Calu3 (cell line): ENCODE data around the gene CABCOCO1. TPM values are rescaled to one million over a fixed set of nuclear protein-coding genes. Genes with fewer than 3 reads are reported as not detected.

Experiments
- BruUV-seq: library from RNA; stranded (reverse); fragments of 400-500 nt; replicated peaks from 2 replicates; lab custom pipeline; 2021; lab: Mats Ljungman, UMichigan
- CTCF ChIA-PET: fragments of 300-600 bp; sonication (Branson Sonifier 250); formaldehyde crosslinking; loops from one replicate; lab custom pipeline; 2022; ENCODE audit warnings: antibody characterized with exemption; lab: Charles Lee
- DNase-seq: peaks from one replicate; pipeline ENCODE4 v3.0.0; 2022
- H3K27ac Mint-ChIP-seq: one replicate; pipeline ENCODE4 v1.8.0; 2022; ENCODE audit warnings: mixed read lengths; ENCODE audit not compliant: unreplicated experiment
- H3K27me3 Mint-ChIP-seq: one replicate; pipeline ENCODE4 v1.8.0; 2022; ENCODE audit warnings: mixed read lengths; ENCODE audit not compliant: unreplicated experiment
- H3K36me3 Mint-ChIP-seq: one replicate; pipeline ENCODE4 v1.8.0; 2022; ENCODE audit warnings: mild to moderate bottlenecking, moderate library complexity, mixed read lengths; ENCODE audit not compliant: insufficient read depth, unreplicated experiment
- H3K4me1 Mint-ChIP-seq: one replicate; pipeline ENCODE4 v1.8.0; 2022; ENCODE audit warnings: mild to moderate bottlenecking, low read depth, mixed read lengths; ENCODE audit not compliant: unreplicated experiment
- H3K4me3 Mint-ChIP-seq: one replicate; pipeline ENCODE4 v1.8.0; 2022; ENCODE audit warnings: mild to moderate bottlenecking, low read depth, moderate library complexity, mixed read lengths; ENCODE audit not compliant: unreplicated experiment
- H3K9me3 Mint-ChIP-seq: one replicate; pipeline ENCODE4 v1.8.0; 2022; ENCODE audit warnings: low read depth, mixed read lengths; ENCODE audit not compliant: unreplicated experiment
- intact Hi-C: fragments of 100-400 bp; cut with micrococcal nuclease; formaldehyde crosslinking; loops from one replicate; pipeline ENCODE4 v1.10.0; 2022; ENCODE audit not compliant: unreplicated experiment
- total RNA-seq: library from RNA; stranded (reverse); gene quantifications from 2 replicates; pipeline ENCODE4 v1.2.3, GENCODE V29; 2022
- TF ChIP-seq, protein P1 (sequence below): fragments of 200-600 bp; IDR thresholded peaks from one replicate; pipeline ENCODE4 v1.8.0; 2022; ENCODE audit warnings: antibody characterized with exemption; ENCODE audit not compliant: unreplicated experiment

Gene CABCOCO1
- total RNA-seq, 1 experiment from 2014 or later, result not detected

DNA sequence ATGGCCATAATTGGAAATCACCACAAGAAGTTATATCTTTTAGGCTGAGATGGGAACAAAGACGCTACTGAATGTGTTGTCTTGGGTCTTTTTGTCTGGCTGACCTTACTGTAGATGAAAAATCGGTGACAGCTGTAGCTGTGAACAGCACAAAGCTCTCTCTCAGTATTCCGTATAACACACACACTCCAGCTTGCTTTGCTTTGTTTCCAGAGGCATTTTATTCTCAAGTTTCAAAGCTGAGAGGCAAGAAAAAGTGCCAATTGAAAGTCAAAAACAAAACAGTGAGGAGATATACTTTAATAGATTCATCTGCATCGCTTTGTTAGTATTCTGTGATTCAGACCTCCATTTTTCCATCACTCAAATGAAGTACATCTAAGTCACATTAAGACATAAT lies 39.6 kb upstream of the CABCOCO1 start:
- Mint-ChIP-seq H3K9me3 (no peaks in the 10 kb centered on the region), H3K27ac (no peak overlapping the region), H3K4me3 (no peak overlapping the region), H3K4me1 (peaks cover 9% of the 10 kb centered on the region), H3K36me3 (no peaks in the 10 kb centered on the region), H3K27me3 (no peaks in the 10 kb centered on the region)
- TF ChIP-seq, protein P1, sequence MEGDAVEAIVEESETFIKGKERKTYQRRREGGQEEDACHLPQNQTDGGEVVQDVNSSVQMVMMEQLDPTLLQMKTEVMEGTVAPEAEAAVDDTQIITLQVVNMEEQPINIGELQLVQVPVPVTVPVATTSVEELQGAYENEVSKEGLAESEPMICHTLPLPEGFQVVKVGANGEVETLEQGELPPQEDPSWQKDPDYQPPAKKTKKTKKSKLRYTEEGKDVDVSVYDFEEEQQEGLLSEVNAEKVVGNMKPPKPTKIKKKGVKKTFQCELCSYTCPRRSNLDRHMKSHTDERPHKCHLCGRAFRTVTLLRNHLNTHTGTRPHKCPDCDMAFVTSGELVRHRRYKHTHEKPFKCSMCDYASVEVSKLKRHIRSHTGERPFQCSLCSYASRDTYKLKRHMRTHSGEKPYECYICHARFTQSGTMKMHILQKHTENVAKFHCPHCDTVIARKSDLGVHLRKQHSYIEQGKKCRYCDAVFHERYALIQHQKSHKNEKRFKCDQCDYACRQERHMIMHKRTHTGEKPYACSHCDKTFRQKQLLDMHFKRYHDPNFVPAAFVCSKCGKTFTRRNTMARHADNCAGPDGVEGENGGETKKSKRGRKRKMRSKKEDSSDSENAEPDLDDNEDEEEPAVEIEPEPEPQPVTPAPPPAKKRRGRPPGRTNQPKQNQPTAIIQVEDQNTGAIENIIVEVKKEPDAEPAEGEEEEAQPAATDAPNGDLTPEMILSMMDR, result no peak
- CTCF ChIA-PET, result interaction anchor here (0.6 to 0.7 kb wide), 3 partner anchors 11 to 196 kb away, joined by 3 to 5 read pairs (median 3); no protein-coding TSS in a partner anchor
- no peak for DNase-seq
- intact Hi-C loops, result no loop called here
- no TSS peak for BruUV-seq

DNA sequence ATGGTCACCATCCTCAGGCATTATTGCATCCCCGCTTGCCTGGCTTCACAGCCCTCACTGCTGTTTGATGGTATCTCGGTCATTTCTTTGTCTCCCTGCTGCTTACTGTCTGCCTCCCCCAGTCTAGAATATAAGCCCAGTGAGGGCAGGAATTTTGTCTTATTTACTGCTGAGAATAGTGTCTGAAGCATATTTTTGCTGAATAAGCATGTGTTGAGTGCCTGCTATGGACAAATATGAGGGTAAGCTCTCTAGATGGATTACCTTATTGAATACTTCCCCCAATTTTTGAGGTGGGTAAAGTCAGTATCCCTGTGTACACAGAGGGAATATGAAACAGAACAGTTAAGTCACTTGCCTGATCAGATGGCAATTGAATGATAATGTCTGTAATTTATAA lies 36.5 kb upstream of the CABCOCO1 start:
- no peak overlapping the region for H3K4me3 Mint-ChIP-seq
- no peak for DNase-seq
- peaks cover 5% of the 10 kb centered on the region for H3K36me3 Mint-ChIP-seq
- BruUV-seq, result no TSS peak
- intact Hi-C loops, result no loop called here
- H3K27ac Mint-ChIP-seq, result no peak overlapping the region
- TF ChIP-seq, protein P1, result no peak
- no peaks in the 10 kb centered on the region for H3K9me3 Mint-ChIP-seq
- peaks cover 25% of the 10 kb centered on the region for H3K4me1 Mint-ChIP-seq
- CTCF ChIA-PET, result no interaction called here
- no peaks in the 10 kb centered on the region for H3K27me3 Mint-ChIP-seq

DNA sequence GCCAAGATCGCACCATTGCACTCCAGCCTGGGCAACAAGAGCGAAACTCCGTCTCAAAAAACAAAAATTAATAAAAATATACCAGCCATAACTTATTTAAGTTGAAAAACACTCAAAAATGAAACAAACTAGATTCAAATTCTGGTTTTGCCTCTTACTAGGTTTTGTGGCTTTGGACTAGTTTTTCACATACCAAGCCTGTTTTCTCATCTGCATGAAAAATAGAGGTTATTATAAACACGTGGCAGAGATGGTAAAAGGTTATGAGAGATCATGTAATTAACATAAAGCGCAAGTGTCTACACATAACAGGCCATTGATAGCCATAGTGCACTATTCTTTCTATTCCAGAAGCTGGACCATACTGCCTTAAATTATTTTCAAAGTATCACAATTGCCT lies 35.5 kb upstream of the CABCOCO1 start:
- Mint-ChIP-seq H3K9me3 (no peaks in the 10 kb centered on the region), H3K4me1 (peaks cover 27% of the 10 kb centered on the region), H3K27me3 (no peaks in the 10 kb centered on the region), H3K36me3 (peaks cover 5% of the 10 kb centered on the region), H3K27ac (no peak overlapping the region), H3K4me3 (no peak overlapping the region)
- TF ChIP-seq, protein P1, result no peak
- BruUV-seq, result no TSS peak
- CTCF ChIA-PET, result no interaction called here
- intact Hi-C loops, result no loop called here
- DNase-seq, result no peak

DNA sequence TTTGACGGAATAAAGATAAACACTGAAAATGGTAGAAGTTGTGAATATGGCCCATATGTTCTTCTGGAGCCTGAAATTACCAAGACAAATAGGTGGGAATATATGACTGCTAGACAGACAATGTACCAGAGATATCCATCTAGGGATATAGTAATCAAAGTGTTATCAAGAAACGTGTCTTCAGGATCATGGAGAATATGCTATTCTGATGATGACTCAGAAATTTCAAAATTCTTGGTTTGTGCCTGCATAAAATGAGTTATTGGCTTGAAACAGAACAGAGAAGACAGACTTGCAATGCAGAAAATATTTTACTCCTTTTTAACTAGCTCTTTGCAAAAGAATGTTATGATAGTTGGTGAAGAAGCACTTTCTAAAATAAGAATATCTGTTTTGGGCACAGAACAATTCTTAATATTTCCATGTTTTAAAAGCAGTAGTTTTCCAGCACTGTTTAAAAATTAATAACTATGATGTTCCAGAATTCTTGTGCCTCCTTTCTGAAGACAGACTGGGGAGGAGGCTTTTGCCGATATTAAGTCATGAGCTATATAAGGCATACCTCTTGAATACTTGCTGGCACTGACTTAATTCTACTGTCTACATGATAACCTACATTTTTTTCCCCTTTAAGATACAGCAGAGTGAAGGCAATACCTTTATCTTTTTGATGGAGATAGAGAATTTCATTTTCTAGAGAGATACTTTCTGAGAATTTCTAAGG lies 34.4 kb upstream of the CABCOCO1 start:
- peak overlapping the region; percentile 33 for H3K27ac Mint-ChIP-seq

More for the DNA sequence above, 34.4 kb upstream of the CABCOCO1 start:
- peaks cover 35% of the 10 kb centered on the region for H3K4me1 Mint-ChIP-seq
- intact Hi-C loops, result no loop called here
- DNase-seq, result no peak
- H3K27me3 Mint-ChIP-seq, result no peaks in the 10 kb centered on the region
- TF ChIP-seq, protein P1, result no peak
- CTCF ChIA-PET, result no interaction called here
- no peaks in the 10 kb centered on the region for H3K9me3 Mint-ChIP-seq
- no peak overlapping the region for H3K4me3 Mint-ChIP-seq
- peaks cover 5% of the 10 kb centered on the region for H3K36me3 Mint-ChIP-seq
- BruUV-seq, result no TSS peak
